GM21447 (cell line): ENCODE data around the gene METTL26.
"Not testable (repeated sequence)": the region's sequence is repeated elsewhere in the genome, so short reads cannot be mapped to it uniquely, and the experiment has no call there.

ENCODE experiments used
- ATAC-seq: cut with Tn5 transposase; IDR thresholded peaks from one replicate; pipeline ENCODE4 v1.9.1; 2021; ENCODE audit not compliant: unreplicated experiment

METTL26 gene

GRCh38 chr16:598823-599739 is 37.0 kb downstream of the METTL26 start:
- no peak for ATAC-seq

GRCh38 chr16:597655-598054 is 38.5 kb downstream of the METTL26 start:
- not testable (repeated sequence) for ATAC-seq

- ATAC-seq: no peak
Measured at GRCh38 chr16:596736-597060, 39.4 kb downstream of the METTL26 start.

- no peak for ATAC-seq
Measured at GRCh38 chr16:595942-596735, 40.0 kb downstream of the METTL26 start.

- ATAC-seq: no peak
Measured at GRCh38 chr16:595094-595528, 41.0 kb downstream of the METTL26 start.

- no peak for ATAC-seq
Measured at GRCh38 chr16:593807-594206, 42.3 kb downstream of the METTL26 start.

- no peak for ATAC-seq
Measured at GRCh38 chr16:593406-593805, 42.7 kb downstream of the METTL26 start.

GRCh38 chr16:592518-593306 is 43.4 kb downstream of the METTL26 start:
- no peak for ATAC-seq

GRCh38 chr16:591892-592517 is 44.1 kb downstream of the METTL26 start:
- ATAC-seq: no peak

- no peak for ATAC-seq
Measured at GRCh38 chr16:591231-591630, 44.9 kb downstream of the METTL26 start.

- ATAC-seq: no peak
Measured at GRCh38 chr16:590815-591200, 45.3 kb downstream of the METTL26 start.

GRCh38 chr16:590188-590814 is 45.8 kb downstream of the METTL26 start:
- ATAC-seq: no peak

GRCh38 chr16:589658-590187 is 46.4 kb downstream of the METTL26 start, which contains the start of gene RAB40C:
RAB40C (plus strand) TSS chr16:590066; CDS start chr16:590292, 226 bp downstream.
- peak; percentile 76 for ATAC-seq

- ATAC-seq: peak; percentile 76
Measured at GRCh38 chr16:588889-589657, 47.0 kb downstream of the METTL26 start.

- peak; percentile 10 for ATAC-seq
Measured at GRCh38 chr16:588639-588888, 47.5 kb downstream of the METTL26 start.

GRCh38 chr16:586645-587590 is 49.2 kb downstream of the METTL26 start:
- no peak for ATAC-seq

- ATAC-seq: no peak
Measured at GRCh38 chr16:586047-586644, 50.0 kb downstream of the METTL26 start.

GRCh38 chr16:585351-585750 is 50.8 kb downstream of the METTL26 start:
- no peak for ATAC-seq
